ENCODE results near the gene FXYD6.

FXYD6 gene

DNA sequence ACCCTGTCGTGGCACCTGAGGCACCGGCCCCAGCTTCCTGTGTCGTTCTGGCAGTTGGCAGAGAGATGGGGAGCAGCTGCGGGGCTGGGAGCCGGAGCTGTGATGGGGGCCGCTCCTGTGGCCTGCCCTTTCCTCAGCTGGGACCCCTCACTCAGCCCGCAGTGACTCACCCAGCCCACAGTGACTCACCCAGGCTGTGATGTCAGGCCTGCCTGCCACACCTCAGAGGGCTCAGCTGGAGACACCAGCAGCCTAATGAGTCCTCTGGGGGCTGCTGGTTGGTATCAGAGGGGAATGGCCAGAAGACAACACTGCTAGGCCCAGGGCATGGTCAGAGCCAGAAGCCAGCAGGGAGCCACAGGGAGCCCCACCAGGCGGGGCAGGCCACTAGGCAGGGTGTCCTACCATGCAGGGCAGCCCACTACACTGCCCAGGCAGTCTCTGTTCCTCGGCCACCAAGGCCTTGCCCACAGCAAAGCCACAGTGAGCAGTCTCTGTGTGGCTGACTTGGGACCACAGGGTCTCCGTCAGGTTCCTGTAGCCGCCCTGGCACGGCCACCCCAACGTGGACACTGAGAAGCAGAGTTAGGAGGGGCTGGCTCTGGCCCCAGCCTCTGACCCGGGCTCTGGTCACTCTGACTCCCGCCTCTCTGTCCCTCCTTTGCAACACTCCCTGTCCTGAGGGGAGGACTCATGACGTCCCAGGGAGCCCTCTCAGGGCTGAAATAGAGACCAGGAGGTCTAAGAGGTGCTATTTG lies 47.7 kb downstream of the FXYD6 start:
- DNase-seq (ENCODE audit: low read depth): peak; percentile 90

DNA sequence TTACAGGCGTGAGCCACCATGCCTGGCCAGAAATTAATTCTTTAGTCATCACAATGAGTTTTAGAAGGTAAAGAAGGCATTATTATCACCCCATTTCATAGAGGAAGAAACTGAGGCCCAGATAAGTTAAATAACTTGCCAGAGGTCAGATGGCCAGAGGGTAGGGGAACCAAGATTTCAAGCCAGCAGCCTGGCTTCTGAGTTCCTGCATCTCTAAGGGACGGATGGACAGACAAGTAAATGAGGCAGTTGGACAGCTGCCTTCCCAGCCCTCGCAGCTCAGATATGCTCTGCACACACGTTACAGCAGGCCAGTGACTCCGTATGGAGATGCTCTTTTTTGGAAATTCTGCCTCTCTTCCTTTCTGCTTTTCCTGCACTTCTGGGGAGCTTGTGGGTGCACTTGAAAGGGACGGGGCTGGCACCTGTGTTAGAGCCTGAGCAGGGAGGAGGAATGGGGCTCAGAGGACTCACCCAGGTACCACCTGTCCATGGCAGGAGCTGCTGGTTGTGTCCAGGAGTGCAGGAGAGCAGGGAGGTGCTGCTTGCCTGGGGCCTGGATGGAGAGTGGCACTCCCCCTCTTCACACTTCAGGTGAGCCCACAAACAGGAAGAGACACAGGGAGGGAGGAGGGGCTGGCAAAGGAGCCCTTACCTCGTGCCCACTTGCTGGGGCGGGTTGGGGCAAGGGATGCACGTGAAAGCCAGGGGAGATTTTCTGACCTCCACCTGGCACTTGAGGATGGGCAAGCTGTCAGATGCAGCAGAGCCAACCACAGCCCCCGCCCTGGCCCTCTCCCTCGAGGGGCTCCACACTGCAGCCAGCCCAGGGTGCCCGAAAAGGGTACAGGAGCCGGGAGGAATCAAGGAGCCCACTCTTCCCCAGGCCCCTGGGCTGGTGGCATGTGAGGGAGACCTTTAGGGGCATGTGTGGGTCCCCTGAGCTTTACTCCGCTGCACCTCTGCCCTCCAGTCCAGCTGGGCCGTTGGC lies 48.6 kb downstream of the FXYD6 start:
- DNase-seq (ENCODE audit: low read depth): no peak

DNA sequence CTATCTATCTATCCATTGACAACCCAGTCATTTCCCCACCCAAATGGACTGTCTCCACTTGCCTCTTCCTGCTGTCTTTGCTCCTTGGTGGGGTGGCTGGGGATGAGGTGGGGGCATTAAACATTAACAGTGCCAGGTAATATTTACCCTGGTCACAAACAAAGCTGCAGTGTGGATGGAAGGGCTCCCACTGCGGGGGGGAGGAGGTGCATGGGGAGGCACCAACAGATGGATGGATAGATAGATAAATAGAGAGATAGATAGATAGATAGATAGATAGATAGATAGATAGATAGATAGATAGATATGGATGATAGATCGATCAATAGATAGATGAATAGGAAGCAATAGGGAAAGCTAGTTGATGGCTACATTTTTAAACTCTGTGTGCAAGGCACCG lies 49.6 kb downstream of the FXYD6 start:
- no peak for DNase-seq (ENCODE audit: low read depth)

DNA sequence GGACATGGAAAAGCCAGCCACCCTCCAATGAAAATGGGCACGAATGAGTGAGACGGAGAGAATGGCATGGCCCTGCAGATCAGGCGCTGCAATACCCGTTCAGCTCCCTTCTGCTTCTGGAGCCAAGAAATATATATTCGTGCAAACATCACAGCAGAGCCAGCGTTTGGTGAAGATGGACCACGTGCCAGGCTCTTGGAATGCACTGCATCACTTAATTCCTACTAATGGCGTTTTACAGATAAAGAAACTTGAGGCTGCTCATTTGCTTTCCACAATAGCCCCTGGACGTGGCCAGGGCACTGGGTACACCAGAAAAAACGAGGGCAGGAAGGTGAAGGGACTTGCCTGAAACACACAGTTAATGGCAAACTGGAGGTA lies 50.3 kb downstream of the FXYD6 start:
- DNase-seq (ENCODE audit: low read depth): no peak

DNA sequence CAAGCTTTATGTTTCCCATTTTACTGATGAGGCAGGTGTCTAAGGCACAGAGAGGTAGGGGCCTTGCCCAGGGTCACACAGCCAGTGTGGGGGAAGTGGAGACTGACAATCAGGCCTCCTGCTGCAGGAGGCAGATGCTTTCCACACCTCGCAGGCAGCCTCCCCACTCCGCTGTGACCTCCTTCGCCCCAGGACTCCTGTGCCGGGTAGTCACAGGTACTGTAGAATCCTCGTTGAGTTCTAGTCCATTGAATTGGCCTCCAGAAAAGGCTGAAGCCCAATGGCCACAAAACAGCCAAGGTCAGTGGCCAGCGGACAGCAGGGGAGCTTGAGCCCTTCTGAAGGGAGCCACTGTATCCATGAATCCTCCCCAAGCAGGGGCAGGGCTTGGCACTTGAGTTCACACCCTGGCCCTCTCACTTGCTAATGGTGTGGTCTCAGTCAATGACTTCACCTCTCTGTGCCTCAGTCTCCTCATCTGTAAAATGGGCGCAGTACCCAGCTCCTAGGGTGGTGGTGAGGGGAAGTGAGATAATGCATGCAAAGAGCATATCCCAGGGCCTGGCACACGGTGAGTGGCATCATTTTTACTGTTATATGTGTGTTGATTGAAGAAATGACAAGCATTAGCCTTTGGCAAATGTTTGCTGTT lies 50.8 kb downstream of the FXYD6 start:
- no peak for DNase-seq (ENCODE audit: low read depth)

DNA sequence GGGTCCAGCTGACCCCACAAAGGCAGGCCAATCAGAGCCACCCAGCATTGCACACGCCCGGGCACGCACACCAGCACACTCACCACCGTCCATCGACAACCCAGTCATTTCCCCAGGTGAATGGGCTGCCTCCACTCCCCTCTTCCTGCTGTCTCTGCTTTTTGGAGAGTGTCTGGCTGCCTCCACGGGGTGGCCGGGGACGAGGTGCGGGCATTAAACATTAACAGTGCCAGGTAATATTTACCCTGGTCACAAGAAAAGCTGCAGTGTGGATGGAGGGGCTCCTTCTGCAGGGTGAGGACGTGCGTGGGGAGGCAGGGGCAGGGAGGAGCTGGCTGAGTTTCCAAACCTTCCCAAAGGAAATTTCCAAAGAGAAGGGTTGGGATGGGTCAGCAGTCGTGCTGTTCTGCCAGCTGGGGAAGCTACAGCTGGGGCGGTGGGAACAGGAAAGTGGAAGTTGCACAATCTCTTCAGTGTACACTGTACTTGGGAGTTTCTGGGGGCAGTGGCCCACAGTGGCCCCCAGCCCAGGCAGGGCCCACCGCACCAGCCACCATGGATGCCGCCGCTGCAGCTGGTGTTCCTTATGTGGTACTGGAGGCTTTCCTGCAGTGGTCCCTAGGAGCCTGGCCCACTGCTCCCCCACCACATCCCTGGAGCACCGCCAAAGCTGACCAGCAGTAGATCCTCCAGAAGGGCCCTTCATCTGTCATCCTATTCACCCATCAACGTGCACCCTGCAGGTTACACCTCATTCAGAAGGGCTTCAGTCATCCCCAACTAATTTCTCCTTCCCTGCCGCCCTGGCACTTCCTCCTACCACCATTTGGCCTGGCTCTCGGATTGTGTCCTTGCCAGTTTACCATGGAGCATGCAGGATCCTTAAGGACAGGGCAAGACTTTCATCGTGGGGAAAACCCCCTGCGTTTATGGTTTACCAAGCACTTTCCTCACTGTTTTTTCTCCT lies 51.6 kb downstream of the FXYD6 start, which contains the start of gene FXYD2:
Gene FXYD2, minus strand, starts transcription at position 174 of the 967 bp plus-strand sequence. Its CDS starts 66 bp downstream, at position 108.
- DNase-seq (ENCODE audit: low read depth): no peak

DNA sequence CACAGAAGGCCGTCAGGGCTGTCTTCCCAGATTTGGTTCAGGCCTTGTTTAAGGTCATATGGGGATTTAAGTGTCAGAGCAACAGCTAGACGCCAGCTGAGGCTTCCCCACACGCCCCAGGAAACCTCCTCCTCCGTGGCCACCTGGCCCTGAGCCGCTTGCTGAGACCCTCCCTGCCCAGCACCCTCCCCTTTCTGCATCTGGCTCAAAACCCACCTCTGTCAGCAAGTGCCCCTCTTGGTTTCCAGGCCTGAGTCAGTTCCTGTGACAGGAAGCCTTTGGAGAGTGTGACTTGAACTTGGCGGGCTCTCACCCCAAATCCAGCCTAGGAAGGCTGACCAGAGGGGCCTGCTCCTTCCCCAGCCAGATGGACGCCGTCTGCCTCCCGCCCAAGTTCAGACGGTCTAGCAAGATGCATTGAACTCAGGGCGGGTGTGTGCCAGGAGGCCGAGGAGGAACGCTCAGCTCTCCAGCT lies 52.5 kb downstream of the FXYD6 start:
- DNase-seq (ENCODE audit: low read depth): no peak

DNA sequence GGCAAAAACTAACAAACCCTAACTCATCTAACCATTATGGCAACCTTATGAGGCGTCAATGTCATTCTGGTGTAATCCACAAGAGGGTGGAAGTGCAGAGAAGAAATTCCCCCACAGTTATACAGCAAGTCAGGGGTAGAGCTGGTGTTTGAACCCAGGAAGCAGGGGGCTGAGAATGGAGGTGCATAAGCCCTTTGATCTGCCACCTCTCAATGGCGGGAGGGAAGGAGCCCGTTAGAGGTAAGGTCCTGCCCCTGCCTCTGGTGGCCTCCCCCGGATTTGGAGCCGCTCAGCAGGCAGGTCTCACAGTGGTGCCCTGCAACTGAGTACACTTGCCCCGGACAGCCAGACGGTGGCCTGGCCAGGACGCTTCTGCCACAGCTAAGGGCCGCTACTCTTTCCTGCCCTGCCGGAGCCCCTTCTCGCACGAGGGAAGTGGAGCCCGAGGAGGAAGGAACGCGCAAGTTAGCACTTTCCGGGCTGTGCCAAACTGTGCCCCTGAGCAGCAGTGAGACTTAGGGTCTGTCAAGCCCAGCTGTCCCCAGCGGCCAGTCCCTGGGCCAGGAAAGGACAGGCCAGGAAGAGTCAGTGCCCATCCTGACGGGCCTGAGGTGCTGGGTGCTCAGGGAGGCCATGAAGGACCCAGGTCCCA lies 53.0 kb downstream of the FXYD6 start:
- DNase-seq (ENCODE audit: low read depth): peak; percentile 44

DNA sequence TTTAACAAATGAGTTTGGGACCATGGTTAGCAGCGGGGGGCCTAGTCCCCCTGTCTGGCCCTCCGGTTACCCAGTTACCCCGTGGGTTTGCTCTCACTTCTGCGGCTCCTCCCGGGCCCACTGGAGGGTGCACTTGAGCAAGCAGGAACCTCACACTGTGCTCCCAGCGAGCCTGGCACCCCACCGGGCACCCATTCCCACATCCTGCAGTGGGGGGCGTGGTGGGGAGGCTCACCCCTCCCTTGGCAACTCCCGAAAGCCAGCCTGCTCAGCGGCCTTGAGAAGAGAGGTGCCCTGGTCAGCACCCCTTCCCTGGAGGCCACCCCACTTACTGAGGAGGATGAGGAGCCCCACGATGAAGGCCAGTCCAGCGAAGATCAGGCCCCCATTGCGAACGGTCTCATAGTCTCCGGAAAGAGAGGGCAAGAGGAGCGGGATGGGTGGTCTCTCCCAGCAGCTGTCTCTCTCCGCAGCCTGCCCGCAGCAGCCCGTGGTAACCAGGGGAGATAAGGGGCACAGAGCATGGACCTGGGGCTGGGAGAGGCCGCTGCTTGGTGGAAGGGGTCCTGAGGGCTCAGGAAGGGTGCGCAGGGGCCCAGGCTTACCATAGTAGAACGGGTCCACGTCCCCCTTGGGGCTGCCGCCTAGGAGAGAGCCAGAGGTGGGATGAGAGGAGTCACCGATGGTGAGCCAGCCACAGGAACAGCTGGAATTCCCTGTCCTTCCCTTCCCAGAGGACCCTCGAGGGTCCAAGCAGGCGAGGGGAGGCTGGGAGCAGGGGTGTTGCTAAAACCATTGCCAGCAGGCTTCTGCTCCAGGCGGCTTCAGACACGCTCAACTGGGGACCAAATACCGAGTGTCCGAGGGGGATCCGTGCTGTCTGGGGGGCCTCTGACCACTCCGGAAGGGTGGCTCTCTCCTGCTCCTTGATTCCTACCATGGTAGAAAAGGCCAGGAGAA lies 54.1 kb downstream of the FXYD6 start:
- DNase-seq (ENCODE audit: low read depth): peak; percentile 37

DNA sequence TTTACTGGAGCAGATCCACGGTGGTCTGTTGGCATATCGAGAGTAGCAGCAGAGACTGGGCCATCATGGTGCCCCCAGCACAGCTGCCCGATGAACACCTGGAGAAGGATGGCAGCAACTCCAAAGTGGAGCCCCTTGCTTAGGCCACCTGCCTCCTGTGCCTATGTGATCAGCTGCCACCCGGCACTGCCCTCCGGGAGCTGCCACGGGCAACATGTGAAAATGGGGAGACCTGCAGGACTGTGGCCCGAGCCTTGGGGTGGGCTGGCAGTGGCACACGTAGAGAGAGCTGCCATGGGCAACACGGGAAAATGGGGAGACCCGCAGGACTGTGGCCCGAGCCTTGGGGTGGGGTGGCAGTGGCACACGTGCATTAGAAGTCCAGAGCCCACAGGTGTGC lies 55.0 kb downstream of the FXYD6 start:
- DNase-seq (ENCODE audit: low read depth): no peak

DNA sequence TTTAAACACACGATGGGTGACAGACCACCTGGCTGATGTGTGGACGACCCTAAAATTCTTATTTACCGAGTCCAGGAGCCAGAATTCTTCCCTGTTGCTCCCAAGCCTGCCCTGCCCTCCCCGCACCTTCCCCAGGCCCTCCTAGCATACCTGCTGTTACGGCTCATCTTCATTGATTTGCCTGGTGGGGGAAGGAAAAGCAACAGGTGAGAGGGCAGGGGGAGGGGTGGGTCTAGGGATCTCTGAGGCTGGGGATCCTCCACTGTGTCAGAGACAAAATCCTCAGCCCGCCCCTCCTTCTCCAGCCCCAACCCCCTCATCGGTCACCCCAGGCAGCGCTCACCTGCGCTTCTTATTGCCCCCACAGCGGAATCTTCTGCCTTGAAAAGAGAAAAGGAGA lies 55.9 kb downstream of the FXYD6 start:
- DNase-seq (ENCODE audit: low read depth): no peak

DNA sequence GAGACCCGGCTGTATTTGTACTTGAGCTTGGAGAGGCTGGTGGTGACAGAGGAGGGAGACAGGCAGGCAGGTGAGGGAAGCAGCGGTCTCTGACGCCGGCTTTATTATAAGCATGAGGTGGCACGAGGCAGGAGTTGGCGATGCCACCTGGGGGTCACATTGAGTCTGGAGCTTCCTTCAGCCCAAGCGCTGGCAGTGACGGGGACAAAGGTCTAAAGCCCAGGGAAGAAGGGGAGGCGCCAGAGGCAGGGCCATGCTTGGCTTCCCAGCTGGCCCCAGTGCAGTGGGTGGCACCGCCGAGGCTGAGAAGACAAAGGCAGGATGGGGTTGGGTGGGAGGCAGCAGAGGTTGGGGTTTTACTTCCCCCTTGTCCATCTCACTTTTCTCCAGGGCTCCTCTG lies 56.4 kb downstream of the FXYD6 start:
- DNase-seq (ENCODE audit: low read depth): no peak

DNA sequence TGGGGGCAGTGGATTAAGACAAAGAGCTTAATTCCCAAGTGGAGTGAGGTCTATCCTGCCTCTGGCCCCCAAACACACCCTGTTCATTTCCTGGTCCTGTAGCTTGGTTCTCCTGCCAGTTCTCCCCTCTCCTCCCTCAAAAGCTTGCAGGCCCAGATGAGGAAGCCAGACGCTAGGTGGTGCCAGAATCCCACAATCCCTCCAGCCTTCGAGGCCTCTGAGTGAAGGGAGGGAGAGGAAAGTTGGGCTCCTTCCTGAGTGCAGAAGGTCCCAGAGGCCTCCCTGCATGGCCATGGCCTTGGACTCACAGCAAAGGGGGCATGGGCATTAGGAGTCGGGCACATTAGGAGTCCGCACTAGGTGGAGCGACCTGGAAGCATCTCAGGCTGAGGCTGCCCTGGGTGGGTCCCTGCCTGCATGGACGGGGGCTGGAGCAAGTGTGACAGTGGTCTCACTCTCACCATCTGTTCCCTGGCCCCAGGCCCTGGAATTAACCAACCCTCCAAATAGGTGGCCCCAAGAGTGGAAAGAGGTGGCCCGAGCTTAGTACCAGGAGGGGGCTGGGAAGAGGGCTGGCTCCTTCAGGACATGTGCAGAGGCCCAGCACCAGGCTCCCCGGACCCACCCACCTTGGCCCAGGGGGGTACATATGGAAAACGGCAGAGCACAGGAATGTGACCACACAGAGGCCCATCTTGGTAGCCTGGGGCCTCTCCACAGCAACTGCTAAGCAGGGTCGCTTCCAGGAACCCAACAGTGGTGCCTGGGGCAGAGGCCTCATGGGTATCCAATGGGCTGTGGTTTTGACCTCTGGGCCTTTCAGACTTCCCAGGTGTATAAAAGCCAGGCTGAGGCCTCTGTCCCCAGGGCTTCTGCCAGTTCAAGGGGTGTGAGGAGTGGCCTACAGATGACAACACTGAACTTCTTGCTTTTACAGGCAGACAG lies 57.1 kb downstream of the FXYD6 start:
- DNase-seq (ENCODE audit: low read depth): no peak

DNA sequence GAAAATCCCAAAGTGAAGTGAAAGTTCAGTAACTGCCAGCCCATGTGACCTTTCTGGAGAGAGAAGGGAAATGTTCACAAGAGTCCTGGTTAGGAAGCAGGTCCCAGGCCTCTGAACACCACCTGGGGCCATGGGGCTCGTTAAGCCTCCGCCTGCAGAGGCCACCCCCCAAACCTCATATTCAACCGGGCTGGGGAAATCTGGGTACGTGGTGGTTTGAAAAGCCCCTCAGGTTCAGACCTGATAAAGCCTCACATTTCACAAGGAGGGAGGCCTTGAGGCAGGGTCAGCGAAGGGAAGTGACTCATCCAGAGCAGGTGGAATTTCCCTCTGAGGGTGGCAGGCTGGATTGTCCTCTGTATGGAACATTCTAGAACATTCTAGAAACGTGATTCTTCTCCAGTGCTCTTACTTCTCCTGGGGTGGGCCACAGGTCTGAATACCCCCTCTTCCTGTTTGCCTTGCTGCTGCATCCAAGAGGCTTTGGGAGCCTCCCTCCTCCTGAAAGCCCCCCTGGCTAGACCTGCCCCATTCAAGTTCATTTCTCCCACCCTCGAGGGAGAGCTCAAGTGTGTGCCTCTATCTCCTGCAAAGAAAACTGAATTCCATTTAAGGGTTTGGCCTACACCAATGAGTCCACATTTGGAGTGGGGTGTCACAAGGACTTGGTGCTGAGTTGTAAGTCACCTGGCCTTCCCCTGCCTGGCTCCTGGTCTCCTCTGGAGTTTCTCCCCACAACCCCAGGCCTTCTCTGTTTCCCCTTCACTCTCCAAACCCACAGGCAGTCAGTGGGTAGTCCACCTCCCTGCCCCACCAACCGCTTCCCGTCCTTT lies 58.2 kb downstream of the FXYD6 start:
- DNase-seq (ENCODE audit: low read depth): peak; percentile 43

DNA sequence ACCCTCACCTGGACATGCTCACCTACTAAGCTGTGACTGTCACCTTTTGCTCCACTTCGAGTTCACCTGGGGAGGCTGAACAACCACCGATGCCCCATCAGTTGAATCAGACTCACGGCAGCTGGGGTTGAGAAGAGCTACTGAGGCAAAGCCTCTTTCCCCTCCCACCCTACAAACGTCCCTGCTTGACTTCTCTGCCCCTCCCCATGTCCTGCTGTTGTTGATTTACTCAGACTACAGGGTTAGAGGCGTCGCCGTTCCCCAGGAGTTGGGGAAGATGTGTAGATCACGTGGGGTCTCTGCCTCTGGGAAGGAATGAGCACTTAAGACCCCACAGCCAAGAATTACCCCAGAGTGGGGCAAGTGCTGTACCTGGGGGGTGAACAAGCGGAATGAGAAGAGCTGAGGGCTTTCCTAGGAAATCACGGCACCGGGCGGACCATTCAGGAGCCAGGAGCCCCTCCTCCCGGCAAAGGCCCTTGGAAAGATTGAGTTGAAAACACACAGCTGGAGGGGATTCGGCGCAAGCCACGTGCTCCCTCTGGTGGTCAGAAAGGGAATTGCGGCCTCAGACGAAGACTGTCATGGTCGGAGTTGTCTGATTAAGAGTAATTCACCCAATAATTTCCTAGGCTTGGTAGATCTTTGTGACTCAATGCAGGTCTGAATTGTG lies 59.0 kb downstream of the FXYD6 start:
- peak; percentile 83 for DNase-seq (ENCODE audit: low read depth)

DNA sequence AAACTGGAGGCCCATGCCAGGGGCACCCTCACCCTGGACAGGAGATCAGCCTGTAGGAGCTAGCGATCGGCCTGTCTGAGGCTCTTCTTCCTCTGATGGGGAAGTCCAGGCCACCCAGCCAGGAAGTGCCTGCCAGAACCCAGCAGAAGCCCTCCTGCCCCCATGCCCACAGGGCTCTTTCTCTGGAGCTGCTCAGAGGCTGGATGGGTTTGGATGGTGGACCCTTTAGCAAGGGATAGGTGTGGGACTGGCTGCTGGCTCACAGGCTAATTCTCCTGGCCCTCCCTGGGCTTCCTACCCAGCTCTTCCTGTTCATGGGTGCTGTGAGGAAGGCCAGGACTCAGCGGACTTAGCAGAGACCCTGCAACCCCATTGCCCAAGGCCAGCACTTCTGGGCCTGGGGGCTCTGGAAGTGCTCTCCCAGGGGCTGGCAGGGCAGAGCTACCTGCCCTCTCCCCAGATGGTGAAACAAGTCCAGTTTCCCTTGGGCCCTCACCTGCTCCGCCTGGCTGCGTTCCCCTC lies 59.6 kb downstream of the FXYD6 start:
- DNase-seq (ENCODE audit: low read depth): no peak
